GM18505 (cell line): ENCODE results near the gene GALNT14.

Experiments
- ATAC-seq: cut with Tn5 transposase; IDR thresholded peaks from one replicate; pipeline ENCODE4 v1.9.1; 2021; ENCODE audit not compliant: unreplicated experiment
- POLR2A ChIP-seq: IDR thresholded peaks from 4 replicates; pipeline ENCODE4 v1.6.1; 2011; ENCODE audit warnings: borderline replicate concordance; ENCODE audit not compliant: insufficient read depth, insufficient read length; ENCODE audit errors: extremely low read depth

GALNT14 gene

DNA sequence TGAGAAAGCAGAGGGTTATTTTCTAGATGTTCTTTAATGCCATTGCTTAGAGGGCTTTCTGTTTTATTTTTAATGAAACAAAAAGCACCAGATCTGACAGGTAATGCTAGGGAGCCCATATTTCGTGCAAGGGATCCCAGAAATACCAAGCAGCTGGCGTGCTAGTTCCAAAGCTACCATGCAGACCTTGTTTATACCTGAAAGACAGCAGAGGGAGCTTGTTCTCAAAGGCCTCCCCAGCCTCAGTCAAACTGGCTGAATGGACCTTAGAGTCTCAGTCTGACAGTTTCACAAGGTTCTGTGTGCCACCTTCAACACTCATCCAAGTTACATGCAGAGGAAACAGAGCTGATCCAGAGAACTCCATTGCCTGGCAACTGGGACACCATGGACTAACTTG is 48.6 kb downstream of the GALNT14 start:
- TF ChIP-seq POLR2A, result no peak
- ATAC-seq, result no peak

DNA sequence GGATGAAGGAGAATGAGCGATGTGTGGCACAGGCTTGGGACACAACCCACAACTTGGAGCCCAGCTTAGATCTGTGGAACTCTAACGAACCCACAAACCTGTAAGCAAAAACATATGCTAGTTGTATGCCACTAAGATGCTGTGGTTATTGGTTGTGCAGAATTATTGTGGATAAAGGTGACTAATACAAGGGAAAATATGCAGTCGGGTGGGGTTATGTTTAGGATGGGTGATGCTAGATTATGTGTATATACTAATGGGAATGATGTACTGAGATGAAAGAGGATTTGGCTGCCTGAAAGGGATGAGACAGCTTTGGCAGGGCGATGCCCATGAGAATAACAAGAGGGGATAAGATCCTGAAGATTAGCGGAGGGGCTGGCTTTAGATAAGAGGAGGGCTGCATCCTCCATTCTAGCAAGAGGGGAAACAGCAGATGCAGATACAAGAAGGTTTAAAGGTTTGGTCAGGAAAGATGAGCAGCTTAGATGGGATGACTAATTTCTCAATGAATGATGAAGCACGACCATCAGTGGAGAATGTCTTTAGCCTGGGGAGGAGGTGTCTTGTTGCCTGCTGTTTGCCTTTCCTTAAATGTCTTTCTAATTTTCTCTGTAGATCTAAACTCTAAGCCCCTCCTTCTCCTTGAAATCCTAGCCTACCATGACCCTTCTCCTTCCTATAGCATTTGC is 49.6 kb downstream of the GALNT14 start:
- ATAC-seq, result no peak

GRCh38 chr2:31087491-31087890 is 50.7 kb downstream of the GALNT14 start:
- no peak for ATAC-seq
- no peak for TF ChIP-seq POLR2A

More for the DNA sequence above, 49.6 kb downstream of the GALNT14 start:
- TF ChIP-seq POLR2A, result no peak

DNA sequence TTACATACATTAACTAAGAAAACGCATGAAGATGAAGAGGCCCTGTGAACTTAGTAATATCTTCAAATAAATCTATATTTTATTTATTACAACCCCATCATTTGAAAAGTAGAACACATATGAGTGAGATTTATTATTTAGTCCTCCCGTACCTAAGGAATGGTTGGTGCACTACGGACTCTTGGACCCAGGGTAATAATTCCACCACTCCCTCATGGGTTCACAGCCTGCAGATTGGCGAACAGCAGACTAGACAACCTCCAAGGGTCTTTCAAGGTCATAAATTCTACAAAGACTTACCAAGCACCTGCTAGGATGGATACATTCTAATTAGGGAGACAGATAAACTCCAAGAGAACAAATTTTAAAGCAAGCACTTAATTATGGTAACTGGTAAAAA is 51.6 kb downstream of the GALNT14 start:
- TF ChIP-seq POLR2A, result no peak
- no peak for ATAC-seq

GRCh38 chr2:31083234-31083993 is 54.8 kb downstream of the GALNT14 start:
- ATAC-seq, result no peak
- no peak for TF ChIP-seq POLR2A

DNA sequence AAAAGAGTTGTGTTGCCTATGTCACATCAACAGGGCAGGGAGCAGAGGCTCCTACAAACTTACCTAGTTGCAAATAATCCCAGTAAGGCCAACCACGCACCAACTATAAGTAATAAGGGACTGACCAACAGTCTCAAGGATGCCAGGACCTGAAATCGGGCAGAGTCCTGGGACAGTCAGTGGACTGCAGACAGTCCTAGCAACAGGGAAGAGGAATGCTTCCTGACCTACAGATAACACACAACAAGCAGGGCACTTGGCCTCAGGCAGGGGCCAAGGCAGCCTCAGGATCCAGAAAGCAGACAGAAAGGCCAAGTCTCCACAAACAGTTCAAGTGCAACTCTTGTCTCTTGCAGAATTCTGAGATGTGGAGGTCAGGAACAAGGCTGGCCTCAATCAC is 56.2 kb downstream of the GALNT14 start:
- no peak for TF ChIP-seq POLR2A
- ATAC-seq, result no peak

- ATAC-seq, result no peak
- TF ChIP-seq POLR2A, result no peak
Measured at GRCh38 chr2:31081492-31081891, 56.7 kb downstream of the GALNT14 start.

GRCh38 chr2:31080361-31080760 is 57.9 kb downstream of the GALNT14 start:
- ATAC-seq, result no peak
- no peak for TF ChIP-seq POLR2A

DNA sequence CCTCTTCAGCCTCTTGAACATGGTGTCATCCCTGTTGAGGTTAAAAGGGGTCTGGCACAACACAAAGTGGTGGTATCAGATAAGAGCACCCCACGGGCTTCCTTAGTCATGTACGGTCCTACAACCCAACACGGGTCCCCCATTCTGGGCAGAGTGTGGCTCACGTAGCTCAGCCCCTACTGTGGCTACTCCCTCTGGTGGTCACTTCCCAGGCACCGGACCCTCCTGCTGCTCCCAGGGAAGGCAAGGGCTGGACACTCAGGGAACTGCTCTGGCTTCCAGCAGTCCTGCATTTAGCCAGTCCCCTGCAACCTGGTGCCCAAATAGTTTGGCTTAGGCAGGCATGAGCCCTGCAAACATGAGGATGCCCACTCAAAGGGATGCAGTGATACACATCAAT is 58.6 kb downstream of the GALNT14 start:
- TF ChIP-seq POLR2A, result no peak
- no peak for ATAC-seq

DNA sequence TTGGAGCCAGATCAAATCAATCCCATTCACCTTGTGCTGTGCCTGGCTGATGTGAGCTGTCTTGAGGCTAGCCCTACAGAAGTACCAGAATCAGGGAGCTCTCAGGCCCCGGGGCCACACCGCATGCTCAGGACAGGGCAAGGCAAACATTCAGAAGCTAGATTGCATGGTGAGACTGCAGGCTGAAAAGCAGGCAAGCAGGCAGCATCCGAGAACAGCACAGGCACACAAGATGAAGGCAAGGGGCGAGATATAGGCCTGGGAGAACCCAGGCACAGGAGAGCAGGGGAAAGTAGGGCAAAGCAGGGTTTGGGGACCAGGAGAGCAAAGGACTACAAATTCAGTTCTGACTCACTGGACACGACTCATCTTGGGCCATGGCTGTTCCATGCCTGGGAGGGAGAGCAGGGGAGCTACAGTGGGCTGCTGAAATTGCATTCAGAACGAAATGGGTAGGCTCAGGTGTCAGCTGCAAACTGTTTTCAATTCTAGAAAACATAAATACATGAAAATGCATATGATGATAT is 59.6 kb downstream of the GALNT14 start:
- no peak for ATAC-seq

GRCh38 chr2:31078011-31078410 is 60.2 kb downstream of the GALNT14 start:
- ATAC-seq, result no peak
- no peak for TF ChIP-seq POLR2A

More for the DNA sequence above, 59.6 kb downstream of the GALNT14 start:
- no peak for TF ChIP-seq POLR2A

DNA sequence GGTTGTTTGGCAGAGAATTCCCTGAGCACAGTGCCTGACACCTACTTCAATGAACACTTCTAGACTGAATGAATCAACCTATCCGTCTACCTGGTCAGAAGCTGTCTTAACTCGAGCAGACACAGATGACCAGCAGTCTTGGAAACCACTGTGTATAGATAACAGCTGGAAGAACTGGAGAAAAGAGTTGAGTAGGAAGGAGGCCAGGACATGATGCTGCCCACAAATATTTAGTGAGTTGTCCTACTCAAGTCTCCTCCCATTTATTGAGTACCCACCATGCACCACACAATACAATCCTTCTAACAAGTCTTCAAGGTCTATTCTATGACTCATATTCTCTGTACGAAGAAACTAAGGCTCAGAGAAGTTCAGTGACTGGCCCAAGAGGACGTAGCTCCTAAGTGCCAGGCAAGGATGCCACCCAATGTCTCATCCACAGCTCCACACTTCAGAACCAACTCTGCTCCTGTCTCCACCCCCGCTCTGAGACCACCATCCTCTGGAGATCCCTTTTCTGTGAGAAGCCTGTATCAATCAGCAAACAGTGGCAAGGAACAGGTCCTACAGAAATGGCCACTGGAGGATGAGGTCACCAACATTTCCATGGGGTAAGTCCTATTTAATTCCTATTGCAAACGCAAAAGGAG is 62.2 kb downstream of the GALNT14 start:
- no peak for ATAC-seq
- no peak for TF ChIP-seq POLR2A

DNA sequence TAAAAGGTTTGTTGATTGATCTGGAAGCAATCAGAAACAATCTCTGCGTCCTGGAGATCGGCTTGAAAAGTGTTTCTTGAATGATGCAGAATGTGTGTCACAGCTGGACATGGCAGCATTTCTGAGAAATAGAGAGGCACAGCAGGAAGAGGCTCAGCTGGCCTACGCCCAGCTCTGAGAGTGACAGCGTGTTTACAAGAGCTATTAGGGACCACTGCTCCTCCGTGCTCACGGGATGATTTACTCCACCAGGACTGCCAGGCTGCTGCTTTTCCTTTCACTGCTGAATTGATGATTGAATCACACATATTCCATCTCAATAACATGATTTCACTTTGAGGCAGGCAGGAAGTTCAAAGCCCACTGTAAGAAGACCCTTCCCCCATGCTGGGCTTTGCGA is 62.8 kb downstream of the GALNT14 start:
- ATAC-seq, result no peak
- TF ChIP-seq POLR2A, result no peak
